GM21619 (cell line): ENCODE measurements around the gene PARP2.
"Not testable (repeated sequence)": the region's sequence is repeated elsewhere in the genome, so short reads cannot be mapped to it uniquely, and the experiment has no call there.

Source experiments
- ATAC-seq: cut with Tn5 transposase; IDR thresholded peaks from one replicate; pipeline ENCODE4 v1.9.1; 2021; ENCODE audit not compliant: unreplicated experiment

Gene PARP2

DNA sequence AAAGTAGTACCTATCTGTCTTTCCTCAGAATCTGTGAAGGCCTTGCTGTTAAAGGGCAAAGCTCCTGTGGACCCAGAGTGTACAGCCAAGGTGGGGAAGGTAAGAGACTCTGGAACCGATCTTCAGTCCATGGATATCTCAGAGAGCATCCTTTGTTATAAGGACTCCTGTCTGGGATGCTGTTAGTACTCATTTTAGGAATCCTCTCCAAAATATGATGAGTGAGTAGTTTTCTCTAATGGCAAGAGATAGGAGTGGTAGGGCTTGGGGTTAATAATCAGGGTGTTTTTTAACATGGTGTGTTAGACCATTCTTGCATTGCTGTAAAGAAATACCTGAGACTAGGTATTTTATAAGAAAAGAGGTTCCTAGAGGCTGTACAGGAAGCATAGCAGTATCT, 1.9 kb downstream of the PARP2 start:
- no peak for ATAC-seq

DNA sequence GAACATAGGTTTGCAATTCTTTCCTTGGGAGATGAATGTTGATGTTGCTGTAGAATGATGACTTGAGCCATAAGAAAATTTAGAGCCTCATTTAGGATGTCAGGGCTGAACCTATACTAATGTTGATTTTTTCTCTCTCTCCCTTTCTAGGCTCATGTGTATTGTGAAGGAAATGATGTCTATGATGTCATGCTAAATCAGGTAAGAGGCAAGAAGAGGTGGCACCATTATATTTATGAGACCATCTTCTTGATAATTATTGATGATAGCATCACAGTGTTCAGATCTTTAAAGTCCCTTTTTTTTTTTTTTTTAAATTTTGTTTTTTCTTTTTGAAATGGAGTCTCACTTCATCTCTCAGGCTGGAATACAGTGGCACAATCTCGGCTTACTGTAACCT, 3.3 kb downstream of the PARP2 start:
- no peak for ATAC-seq

DNA sequence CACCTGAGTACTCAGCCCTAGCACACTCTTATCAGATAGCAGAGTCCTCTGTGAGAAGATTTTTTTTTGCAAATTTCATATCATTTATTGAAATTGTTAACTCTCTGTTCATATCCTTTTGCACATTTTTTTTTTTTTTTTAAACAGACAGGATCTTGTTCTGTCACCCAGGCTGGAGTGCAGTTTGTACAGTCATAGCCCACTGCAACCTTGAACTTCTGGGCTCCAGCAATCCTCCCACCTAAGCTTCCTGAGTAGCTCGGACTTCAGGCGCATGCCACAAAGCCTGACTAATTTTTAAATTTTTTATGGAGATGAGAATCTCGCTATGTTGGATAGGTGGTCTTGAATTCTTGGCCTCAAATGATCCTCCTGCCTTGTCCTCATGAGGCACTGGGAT, 4.3 kb downstream of the PARP2 start:
- no peak for ATAC-seq

DNA sequence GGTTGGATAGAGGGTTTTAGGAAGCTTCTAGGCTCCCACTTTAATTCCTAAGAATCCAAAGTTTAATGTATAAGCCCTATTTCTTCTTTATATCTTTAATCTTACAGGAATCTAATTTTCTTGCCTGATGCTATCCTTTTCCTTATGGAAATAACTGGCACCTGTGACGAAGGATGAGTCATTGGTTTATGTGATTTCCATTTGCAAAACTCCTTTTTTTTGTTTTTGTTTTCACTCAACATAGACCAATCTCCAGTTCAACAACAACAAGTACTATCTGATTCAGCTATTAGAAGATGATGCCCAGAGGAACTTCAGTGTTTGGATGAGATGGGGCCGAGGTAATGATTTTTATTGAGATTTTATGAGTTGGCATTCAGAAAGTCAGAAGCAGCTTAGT, 6.8 kb downstream of the PARP2 start:
- no peak for ATAC-seq

DNA sequence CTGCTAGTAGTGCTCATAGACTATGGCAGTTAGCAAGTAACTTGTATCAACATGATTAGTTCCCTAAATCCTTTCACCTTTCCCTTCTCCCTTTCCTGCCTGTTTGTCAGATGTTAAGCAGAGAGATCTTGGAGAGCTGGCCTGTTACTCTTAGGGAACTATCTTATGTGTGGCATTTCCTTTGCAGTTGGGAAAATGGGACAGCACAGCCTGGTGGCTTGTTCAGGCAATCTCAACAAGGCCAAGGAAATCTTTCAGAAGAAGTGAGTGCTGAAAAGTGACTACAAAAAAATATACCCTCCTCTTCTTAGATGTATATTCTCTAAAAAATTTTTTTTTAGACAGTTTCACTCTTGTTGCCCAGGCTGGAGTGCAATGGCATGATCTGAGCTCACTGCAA, 7.4 kb downstream of the PARP2 start:
- ATAC-seq, result no peak

DNA sequence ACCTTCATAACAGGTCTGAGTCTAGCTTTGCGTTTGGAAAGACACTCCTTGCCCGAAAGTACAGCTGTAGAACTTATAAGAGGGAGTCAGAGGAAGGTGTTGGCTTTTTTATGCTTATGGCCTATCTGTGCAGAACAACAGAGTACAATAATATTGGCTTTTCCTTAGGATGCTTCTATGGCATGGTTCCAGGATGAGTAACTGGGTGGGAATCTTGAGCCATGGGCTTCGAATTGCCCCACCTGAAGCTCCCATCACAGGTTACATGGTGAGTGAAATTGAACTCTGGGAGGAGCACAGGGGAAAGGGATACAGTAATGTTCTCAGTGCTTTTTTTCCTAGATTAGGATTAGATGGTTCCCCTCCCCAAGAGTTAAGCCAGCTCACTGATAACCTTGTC, 13.0 kb downstream of the PARP2 start:
- ATAC-seq, result no peak

DNA sequence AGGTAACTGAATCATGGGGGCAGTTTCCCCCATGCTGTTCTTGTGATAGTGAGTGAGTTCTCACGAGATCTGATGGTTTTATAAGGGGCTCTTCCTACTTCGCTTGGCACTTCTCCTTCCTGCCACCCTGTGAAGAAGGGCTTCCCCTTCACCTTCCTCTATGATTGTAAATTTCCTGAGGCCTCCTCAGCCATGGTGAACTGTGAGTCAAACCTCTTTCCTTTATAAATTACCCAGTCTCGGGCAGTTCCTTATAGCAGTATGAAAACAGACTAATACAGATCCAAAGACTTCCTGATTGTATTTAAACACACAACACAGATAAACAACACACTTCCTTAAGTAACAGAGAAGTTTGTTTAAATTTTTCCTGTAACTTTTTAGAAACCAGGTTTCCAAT, 15.0 kb downstream of the PARP2 start:
- not testable (repeated sequence) for ATAC-seq

DNA sequence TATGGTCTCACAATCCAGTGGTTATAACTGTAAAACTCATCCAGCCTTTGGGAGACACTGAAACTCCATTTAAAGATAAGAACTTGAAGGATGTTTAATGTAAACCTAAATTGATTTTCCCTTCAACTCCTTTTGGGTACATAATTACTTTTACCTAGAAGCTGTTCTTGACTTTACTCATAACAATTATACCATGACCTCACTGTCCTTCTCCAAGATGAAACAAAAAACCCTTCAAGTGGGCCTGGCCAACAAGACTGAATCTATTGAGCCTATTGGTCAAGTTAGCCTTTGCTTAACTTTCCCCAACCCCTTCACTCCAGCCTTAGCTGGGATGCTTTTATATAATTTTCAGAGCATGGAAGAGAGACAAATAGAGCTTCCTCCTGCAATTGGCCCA, 22.5 kb downstream of the PARP2 start:
- no peak for ATAC-seq

DNA sequence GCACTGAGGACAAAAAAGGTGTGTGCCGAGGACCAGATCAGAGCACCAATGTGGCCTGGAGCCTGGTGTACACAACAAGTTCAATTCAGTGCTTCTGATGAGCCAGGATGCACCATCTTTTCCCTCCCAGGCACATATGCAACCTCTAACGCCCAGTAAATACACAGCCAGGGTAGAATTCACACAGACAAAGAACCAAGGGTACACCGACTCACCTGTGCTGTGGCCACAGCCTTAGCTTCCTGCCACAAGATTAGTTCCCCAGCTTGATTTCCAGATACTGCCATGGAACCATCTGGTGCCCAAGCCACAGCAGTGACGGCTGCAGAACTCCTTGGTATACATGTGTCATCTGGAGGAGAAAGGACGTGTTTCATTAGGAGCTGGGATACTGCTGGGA, 29.4 kb downstream of the PARP2 start:
- no peak for ATAC-seq

DNA sequence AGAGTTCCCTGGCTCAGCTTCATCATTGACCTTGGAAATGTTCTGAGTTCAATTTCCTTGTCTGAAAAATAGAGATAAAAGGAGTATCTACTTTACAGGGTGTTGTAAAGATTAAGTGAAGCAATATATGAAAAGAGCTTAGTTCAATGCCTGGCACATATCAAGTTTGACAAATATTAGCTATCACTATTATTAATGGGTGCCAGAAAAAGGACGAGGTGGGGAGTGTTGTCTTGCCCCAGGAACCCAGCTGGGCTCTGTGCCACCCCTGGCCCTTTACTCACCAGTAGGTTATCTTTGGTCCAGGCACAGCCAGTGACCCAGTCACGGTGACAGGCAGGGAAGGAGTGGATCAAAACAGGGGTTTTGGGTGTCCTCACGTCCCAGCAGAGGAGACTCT, 32.0 kb downstream of the PARP2 start:
- ATAC-seq, result no peak

DNA sequence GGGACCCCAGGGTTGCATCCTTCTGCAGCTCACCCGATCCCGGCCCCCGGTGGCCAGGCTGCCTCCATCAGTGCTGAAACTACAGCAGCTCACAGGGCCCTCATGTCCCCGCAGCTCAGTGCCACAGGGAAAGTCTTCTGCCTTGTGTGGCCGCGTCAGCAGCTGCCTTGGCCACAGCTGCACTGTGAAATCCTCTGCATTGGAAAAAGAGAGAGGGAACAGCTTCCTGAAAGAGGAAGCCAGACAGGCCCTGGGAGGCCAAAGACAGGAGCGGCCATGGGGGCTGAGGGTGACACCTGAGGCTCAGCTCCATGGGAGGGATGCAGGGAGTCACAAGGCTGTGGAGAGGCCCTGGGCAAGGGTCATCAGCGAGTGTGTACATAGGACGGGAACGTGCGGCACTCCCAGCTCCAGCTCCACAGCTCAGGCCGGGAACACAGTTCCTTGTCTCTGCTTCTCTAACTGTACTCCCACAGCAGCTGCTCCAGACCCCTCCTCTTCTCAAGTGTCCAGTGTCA, 32.7 kb downstream of the PARP2 start:
- no peak for ATAC-seq

DNA sequence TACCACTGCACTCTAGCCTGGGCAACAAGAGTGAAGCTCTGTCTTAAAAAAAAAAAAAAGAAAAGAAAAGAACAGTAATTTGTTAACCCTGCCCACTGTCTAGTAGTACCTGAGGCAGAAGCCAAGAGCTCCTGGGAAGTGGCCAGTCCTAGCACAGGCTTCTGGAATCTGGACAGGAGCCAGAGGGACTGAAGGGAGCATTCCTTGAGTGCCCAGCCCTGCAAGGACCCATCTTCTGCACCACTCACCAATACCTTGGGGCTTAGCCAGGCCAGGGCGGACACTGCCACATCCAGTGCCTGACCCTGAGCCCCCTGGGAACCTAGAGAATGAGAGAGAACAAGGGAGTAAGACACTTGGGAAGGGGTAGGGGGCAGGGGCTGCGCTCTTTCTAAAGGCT, 33.7 kb downstream of the PARP2 start:
- no peak for ATAC-seq

DNA sequence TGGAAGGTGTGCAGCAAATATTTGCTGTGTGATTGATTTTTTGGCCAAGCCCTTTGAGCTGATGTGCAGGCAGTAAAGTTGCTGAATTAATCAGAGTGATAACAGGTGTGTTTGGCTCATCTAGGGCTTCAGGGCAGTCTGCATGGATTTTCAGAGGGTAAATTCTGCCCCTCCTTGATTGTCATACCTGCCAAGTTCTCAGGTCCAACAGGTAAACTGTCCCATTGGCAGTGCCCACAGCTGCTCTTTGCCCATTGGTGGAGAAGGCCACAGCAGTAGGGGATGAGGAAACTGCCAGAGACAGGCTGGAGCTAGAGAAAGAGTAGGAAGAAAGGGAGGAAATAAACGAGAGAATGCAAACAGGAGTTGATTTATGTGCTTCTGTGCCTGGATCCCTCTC, 36.3 kb downstream of the PARP2 start:
- no peak for ATAC-seq

DNA sequence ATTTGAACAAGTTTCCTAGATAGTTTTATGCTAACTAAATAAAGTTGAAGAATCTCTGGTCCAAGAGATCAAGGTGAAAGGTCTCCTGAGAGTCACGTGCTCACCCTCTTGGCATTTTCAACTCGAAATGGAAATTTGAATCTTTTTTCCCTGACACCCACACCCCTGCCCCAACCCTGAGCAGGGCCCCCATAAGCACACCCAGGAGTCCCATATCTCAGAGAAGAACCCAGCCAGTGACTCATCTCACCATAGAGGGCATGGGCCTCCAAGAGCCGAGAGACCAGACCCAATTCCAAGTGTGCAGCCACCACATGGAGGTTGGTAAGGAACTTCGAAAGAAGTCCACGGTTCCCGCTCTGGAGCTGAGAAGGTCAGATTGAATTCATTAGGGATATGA, 37.2 kb downstream of the PARP2 start:
- ATAC-seq, result no peak

DNA sequence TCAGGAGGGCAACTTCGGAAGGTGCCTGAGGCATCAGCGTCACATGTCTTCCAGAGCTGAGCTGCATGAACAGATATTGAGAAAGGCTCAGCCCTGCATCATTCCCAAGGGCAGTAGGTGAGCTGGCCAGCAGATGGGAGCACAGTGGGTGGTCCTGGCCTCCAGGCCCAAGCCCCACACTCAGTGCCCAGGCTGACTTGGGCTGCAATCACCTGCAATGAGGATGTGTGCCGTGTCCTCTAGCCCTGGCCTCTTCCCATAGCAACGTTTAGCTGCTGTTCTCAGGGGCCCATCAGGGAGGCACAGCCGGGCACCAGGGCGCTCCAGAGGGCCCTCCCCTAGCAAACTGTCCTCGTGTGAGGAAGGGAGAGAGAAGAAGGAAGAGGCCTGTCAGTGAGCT, 37.9 kb downstream of the PARP2 start:
- ATAC-seq, result no peak

DNA sequence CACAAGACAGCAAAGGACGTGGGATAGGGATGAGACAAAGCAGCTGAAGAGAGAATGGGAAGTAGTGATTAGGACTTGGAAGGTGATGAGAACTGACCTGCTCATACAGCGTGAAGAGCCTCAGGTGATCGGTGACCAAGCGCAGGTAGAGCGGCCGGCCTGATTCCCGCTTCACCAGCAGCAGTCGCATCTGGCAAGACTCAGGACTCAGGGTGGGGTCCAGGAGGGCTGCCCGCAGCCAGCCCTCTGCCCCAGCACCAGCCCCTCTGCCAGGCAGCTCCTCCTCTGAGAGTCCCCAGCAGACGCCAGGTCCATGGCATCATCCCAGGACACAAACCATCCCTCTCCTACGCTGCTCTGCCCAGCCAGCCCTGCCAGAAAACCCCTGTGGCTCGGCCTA, 39.1 kb downstream of the PARP2 start:
- ATAC-seq, result no peak

DNA sequence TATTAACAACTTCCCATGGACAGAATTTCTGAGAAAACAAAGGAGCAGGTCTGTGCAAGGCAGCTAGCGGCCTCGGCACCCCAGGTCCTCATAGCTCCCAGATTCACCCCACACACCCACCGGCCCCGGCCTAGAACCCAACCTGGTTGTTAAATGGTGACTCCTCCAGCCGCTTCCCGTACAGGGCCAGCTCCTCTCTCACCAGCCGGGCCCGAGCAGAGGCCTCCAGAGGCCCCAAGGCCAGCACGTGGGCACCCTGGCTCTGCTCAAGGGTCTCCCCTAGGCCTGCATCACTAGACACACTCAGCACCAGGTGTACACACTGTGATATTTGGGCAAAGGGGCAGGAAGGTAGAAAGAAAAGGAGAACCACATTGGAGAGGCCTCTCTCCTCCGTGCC, 39.6 kb downstream of the PARP2 start:
- no peak for ATAC-seq

DNA sequence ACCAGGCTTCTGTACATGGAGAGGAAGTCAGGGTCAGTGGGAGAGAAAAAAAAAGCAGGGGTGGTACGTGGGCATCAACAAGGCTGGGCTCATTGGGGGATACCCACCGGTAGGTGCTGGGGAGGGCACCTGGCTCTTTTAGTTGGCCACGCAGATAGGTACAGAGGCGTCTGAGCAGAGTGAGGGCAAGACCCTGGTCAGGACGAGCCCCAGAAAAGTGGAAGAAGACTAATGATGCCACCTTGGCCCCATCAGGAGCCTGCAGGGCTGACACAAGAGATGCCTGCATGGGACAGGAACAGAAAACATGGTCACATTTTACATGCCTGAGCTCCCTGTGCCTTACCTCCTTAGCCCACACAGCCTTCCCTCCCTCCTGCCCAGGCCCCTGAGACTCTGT, 40.2 kb downstream of the PARP2 start:
- ATAC-seq, result no peak

DNA sequence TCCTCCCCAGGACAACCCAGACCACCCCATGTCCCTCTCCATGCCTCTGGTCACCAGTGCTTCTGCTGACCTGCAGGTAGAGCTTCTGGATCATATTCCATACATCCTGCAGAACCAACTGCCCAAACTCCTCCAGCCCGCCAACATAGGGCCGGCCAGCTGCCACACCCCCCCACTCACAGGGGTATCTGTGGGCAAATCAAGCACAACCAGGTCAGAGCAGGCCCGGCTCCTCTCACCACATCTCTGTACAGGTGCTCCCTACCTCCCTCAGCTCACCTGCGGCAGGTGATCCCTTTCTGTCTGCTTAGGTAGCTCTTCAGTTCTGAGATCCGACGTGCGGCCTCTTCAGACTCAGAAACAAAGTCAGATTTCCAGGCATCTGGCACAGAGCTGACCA, 40.9 kb downstream of the PARP2 start:
- ATAC-seq, result no peak

DNA sequence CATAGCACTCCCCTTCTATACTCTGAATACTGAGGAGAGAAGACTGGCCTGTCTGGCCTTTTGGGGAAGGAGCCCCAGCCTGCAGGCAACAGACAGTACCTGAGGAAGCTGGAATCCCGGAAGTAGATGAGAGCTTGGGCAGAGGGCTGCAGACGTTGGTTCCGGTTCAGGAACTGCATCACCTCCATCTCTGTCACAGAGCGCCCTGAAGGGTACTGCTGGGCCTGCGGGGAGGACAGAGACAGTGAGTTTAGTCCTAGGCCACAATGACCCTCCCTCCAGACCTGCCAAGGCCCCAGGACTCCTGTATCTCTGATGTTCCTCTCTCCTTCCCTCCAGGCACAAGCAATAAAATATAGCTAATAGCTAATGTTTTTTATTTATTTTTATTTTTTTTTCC, 41.5 kb downstream of the PARP2 start:
- ATAC-seq, result no peak

DNA sequence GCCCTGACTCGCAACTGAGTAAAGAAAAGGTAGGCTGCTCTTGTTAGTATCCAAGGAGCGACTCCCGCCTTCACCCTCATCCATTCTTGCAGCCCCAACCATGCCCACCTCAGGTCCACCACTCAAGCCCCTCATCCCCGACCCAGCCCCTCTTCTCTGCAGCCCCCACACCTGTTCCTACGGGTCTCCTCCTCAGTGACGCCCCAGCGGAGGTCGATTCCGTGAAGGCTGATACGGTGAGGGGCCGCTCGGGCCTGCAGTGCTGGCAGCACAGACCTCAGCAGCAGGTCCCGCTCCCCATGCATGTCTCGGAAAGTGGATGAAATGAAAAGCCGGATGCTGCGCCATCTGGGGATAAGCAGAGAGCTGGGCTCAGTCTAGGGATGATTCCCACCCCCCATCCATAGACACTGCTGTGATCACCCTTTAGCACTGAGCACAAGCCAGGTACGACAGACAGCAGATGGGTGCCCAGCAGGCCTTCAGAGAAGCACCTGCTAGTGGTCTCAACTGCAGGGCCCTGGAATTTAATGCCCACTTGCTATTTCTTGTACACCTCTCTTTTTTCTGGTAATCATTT, 42.9 kb downstream of the PARP2 start:
- ATAC-seq, result no peak

DNA sequence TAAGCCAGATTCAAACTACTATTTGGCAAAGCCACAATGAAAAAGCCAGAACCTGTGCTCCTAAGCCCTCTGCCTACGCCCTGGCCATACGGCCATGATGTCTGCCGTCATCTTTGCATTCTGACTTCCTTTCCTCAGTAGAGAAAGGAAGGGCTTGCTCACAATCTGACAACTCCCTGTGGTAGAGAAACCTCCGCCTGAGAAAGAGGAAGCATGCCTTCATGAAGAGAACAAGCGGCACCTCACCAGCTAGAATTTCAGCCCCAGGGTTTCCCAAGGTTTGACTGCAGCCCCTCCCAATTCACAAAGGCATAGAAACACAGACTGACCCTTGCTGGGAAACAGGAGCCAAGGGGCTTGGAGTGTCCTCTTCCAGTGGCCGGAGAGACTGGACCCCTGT, 44.1 kb downstream of the PARP2 start:
- ATAC-seq, result no peak

DNA sequence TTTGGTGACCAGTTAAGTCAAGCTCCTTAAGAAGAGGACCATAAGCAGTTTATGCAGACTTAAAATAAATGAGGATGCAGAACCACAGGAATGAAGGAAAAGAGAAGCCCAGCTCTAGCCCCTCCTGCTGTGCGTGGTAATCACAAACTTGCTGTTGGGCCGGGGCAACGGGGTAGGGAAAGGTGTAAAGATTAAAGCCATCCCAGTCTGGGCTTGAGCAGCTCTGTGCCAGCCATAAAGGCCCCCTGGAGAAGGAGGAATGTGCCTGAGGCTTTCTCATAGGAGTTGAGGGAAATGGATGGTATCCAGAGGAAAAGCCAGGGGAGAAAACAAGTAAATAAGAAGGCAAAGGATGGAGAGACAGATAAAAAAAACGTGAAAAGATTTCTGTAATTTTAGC, 44.7 kb downstream of the PARP2 start:
- ATAC-seq, result no peak

DNA sequence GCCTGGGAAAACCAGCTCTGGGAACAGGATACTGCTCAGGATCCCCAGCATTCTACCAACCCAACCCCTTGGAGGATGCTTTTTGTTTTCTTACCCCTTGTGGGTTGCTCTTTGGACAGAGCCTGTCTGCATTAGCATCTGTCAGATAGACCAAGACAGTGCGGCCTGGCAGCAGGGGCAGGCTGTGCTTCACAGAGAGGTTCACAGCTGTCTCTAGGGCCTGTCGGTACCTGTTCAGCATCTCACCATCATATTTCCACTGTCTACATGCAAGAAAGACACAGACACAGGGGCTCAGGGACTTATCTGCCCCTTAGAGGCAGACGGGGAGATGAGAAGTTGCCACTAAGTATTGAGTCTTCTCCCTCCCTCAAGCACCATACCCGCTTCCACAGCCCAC, 48.1 kb downstream of the PARP2 start:
- ATAC-seq, result no peak
